GM23338 (cell line): ENCODE results near the gene STPG2. TPM values are rescaled to one million over a fixed set of nuclear protein-coding genes. Genes with fewer than 3 reads are reported as not detected.

Experiments used
- ATAC-seq: fragments of 200-7000 bp; cut with Tn5 transposase; 3 replicates; pipeline ENCODE4 v1.9.1; 2020
- DNase-seq: peaks from one replicate; pipeline ENCODE4 v3.0.0-alpha.2; 2015; ENCODE audit warnings: low spot score
- H2AFZ ChIP-seq: fragments of 200-600 bp; sonication (generic); 2 replicates; pipeline ENCODE4 v1.8.0; 2016; ENCODE audit warnings: antibody characterized with exemption, mild to moderate bottlenecking, moderate library complexity
- H3F3A ChIP-seq: fragments of 200-600 bp; sonication (generic); replicated peaks from 2 replicates; pipeline ENCODE4 v1.8.0; 2017; ENCODE audit warnings: antibody characterized with exemption, mixed run types, low read depth
- H3K27ac ChIP-seq: fragments of 200-600 bp; sonication (generic); 2 replicates; pipeline ENCODE4 v1.6.1; 2016; ENCODE audit warnings: low read depth
- H3K27me3 ChIP-seq: fragments of 200-600 bp; sonication (generic); 2 replicates; pipeline ENCODE4 v1.8.0; 2016; ENCODE audit warnings: mild to moderate bottlenecking, mixed run types, moderate library complexity; ENCODE audit not compliant: insufficient read depth
- H3K36me3 ChIP-seq: fragments of 200-600 bp; sonication (generic); 2 replicates; pipeline ENCODE4 v1.8.0; 2016; ENCODE audit warnings: mild to moderate bottlenecking; ENCODE audit not compliant: insufficient read depth
- H3K4me1 ChIP-seq: fragments of 200-600 bp; sonication (generic); 2 replicates; pipeline ENCODE4 v1.8.0; 2016; ENCODE audit warnings: mild to moderate bottlenecking, moderate library complexity; ENCODE audit not compliant: insufficient read depth
- H3K4me2 ChIP-seq: fragments of 200-600 bp; sonication (generic); 2 replicates; pipeline ENCODE4 v1.7.1; 2017; ENCODE audit warnings: mixed run types
- H3K4me3 ChIP-seq: fragments of 200-600 bp; sonication (generic); 2 replicates; pipeline ENCODE4 v1.6.1; 2016; ENCODE audit warnings: mixed run types
- H3K79me2 ChIP-seq: fragments of 200-600 bp; sonication (generic); replicated peaks from 2 replicates; pipeline ENCODE4 v1.8.0; 2017; ENCODE audit warnings: mild to moderate bottlenecking; ENCODE audit not compliant: insufficient read depth
- H3K9me2 ChIP-seq: fragments of 200-600 bp; sonication (generic); 2 replicates; pipeline ENCODE4 v1.8.0; 2017; ENCODE audit not compliant: insufficient read depth
- H4K20me1 ChIP-seq: fragments of 200-600 bp; sonication (generic); replicated peaks from 2 replicates; pipeline ENCODE4 v1.8.0; 2017; ENCODE audit warnings: mild to moderate bottlenecking; ENCODE audit not compliant: insufficient read depth
- H3K27ac Mint-ChIP-seq: 2 replicates; pipeline ENCODE4 v1.8.0; 2020; ENCODE audit warnings: inconsistent platforms, mild to moderate bottlenecking, moderate library complexity, mixed read lengths
- H3K27me3 Mint-ChIP-seq: 3 replicates; pipeline ENCODE4 v1.8.0; 2022; ENCODE audit warnings: low read depth, mild to moderate bottlenecking, moderate library complexity, mixed read lengths, inconsistent platforms; ENCODE audit not compliant: insufficient read depth, poor library complexity
- H3K36me3 Mint-ChIP-seq: 3 replicates; pipeline ENCODE4 v1.8.0; 2021; ENCODE audit warnings: low read depth, mild to moderate bottlenecking, inconsistent platforms, moderate library complexity, mixed read lengths
- H3K4me1 Mint-ChIP-seq: 3 replicates; pipeline ENCODE4 v1.8.0; 2020; ENCODE audit warnings: mild to moderate bottlenecking, inconsistent platforms, mixed read lengths
- H3K4me3 Mint-ChIP-seq: 3 replicates; pipeline ENCODE4 v1.8.0; 2021; ENCODE audit warnings: moderate library complexity, mild to moderate bottlenecking, inconsistent platforms, mixed read lengths
- H3K9me3 Mint-ChIP-seq: 3 replicates; pipeline ENCODE4 v1.8.0; 2020; ENCODE audit warnings: moderate library complexity, mild to moderate bottlenecking, inconsistent platforms, mixed read lengths
- CREB1 ChIP-seq: fragments of 250-450 bp; sonication (Bioruptor Pico); IDR thresholded peaks from 2 replicates; pipeline ENCODE4 v1.5.0; 2020; ENCODE audit warnings: low read depth, mild to moderate bottlenecking, moderate library complexity
- EZH2phosphoT487 ChIP-seq: fragments of 200-600 bp; sonication (generic); IDR thresholded peaks from one replicate; pipeline ENCODE4 v1.8.1; 2018; ENCODE audit warnings: antibody characterized with exemption; ENCODE audit not compliant: unreplicated experiment
- JUNB ChIP-seq: IDR thresholded peaks from one replicate; pipeline ENCODE4 v1.6.1; 2016; ENCODE audit warnings: antibody characterized with exemption; ENCODE audit not compliant: unreplicated experiment
- REST ChIP-seq: IDR thresholded peaks from one replicate; pipeline ENCODE4 v1.6.1; 2018; ENCODE audit warnings: antibody characterized with exemption; ENCODE audit not compliant: unreplicated experiment
- STAT1 ChIP-seq: IDR thresholded peaks from one replicate; pipeline ENCODE4 v1.6.1; 2016; ENCODE audit warnings: antibody characterized with exemption; ENCODE audit not compliant: unreplicated experiment
- ZNF114 ChIP-seq: fragments of 250-450 bp; sonication (Bioruptor Pico); IDR thresholded peaks from 2 replicates; pipeline ENCODE4 v1.5.0; 2020; ENCODE audit warnings: mild to moderate bottlenecking, moderate library complexity
- polyA plus RNA-seq: library from polyadenylated mRNA; unstranded; fragments of >200 nt; fragmentation: Nextera tagmentation; extraction: Ambion mirVana; gene quantifications from 2 replicates; pipeline ENCODE4 v1.2.1, GENCODE V29; 2016
- total RNA-seq: library from RNA; depleted of rRNA; stranded (reverse); fragments of >200 nt; shearing (Covaris generic); gene quantifications from 2 replicates; pipeline ENCODE4 v1.2.3, GENCODE V29; 2014
- TF ChIP-seq, protein P1 (sequence below): fragments of 250-450 bp; sonication (Bioruptor Pico); IDR thresholded peaks from 2 replicates; pipeline ENCODE4 v1.5.0; 2020; ENCODE audit warnings: mild to moderate bottlenecking, moderate library complexity

The STPG2 gene
- total and polyA plus RNA-seq, 2 experiments from 2014 or later = 0.17 to 0.32 TPM

DNA sequence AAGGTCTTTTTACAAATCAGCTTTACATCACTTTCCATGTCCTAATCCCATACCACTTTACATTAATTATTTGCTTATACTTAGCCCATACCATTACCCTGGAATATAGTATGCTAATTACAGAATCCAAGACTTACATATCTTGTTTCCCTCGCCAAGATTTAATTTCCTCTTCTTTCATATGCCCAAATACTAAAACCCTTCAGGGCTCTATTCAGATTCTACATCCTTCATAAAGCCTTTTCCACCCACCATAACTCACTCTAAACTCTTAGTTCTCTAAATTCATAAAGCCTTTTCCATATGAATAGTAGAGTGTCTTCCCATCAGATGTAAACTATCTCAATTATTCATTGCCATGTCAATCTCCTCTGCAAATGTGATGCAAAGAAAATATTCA lies 390.7 kb downstream of the STPG2 start (continued):
- TF ChIP-seq REST (no peak), EZH2phosphoT487 (no peak), CREB1 (CRISPR knock-in tag) (no peak), STAT1 (no peak)
- TF ChIP-seq, protein P1, sequence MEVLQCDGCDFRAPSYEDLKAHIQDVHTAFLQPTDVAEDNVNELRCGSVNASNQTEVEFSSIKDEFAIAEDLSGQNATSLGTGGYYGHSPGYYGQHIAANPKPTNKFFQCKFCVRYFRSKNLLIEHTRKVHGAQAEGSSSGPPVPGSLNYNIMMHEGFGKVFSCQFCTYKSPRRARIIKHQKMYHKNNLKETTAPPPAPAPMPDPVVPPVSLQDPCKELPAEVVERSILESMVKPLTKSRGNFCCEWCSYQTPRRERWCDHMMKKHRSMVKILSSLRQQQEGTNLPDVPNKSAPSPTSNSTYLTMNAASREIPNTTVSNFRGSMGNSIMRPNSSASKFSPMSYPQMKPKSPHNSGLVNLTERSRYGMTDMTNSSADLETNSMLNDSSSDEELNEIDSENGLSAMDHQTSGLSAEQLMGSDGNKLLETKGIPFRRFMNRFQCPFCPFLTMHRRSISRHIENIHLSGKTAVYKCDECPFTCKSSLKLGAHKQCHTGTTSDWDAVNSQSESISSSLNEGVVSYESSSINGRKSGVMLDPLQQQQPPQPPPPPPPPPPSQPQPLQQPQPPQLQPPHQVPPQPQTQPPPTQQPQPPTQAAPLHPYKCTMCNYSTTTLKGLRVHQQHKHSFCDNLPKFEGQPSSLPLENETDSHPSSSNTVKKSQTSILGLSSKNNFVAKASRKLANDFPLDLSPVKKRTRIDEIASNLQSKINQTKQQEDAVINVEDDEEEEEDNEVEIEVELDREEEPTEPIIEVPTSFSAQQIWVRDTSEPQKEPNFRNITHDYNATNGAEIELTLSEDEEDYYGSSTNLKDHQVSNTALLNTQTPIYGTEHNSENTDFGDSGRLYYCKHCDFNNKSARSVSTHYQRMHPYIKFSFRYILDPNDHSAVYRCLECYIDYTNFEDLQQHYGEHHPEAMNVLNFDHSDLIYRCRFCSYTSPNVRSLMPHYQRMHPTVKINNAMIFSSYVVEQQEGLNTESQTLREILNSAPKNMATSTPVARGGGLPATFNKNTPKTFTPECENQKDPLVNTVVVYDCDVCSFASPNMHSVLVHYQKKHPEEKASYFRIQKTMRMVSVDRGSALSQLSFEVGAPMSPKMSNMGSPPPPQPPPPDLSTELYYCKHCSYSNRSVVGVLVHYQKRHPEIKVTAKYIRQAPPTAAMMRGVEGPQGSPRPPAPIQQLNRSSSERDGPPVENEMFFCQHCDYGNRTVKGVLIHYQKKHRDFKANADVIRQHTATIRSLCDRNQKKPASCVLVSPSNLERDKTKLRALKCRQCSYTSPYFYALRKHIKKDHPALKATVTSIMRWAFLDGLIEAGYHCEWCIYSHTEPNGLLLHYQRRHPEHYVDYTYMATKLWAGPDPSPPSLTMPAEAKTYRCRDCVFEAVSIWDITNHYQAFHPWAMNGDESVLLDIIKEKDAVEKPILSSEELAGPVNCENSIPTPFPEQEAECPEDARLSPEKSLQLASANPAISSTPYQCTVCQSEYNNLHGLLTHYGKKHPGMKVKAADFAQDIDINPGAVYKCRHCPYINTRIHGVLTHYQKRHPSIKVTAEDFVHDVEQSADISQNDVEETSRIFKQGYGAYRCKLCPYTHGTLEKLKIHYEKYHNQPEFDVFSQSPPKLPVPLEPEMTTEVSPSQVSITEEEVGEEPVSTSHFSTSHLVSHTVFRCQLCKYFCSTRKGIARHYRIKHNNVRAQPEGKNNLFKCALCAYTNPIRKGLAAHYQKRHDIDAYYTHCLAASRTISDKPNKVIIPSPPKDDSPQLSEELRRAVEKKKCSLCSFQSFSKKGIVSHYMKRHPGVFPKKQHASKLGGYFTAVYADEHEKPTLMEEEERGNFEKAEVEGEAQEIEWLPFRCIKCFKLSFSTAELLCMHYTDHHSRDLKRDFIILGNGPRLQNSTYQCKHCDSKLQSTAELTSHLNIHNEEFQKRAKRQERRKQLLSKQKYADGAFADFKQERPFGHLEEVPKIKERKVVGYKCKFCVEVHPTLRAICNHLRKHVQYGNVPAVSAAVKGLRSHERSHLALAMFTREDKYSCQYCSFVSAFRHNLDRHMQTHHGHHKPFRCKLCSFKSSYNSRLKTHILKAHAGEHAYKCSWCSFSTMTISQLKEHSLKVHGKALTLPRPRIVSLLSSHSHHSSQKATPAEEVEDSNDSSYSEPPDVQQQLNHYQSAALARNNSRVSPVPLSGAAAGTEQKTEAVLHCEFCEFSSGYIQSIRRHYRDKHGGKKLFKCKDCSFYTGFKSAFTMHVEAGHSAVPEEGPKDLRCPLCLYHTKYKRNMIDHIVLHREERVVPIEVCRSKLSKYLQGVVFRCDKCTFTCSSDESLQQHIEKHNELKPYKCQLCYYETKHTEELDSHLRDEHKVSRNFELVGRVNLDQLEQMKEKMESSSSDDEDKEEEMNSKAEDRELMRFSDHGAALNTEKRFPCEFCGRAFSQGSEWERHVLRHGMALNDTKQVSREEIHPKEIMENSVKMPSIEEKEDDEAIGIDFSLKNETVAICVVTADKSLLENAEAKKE = no peak

DNA sequence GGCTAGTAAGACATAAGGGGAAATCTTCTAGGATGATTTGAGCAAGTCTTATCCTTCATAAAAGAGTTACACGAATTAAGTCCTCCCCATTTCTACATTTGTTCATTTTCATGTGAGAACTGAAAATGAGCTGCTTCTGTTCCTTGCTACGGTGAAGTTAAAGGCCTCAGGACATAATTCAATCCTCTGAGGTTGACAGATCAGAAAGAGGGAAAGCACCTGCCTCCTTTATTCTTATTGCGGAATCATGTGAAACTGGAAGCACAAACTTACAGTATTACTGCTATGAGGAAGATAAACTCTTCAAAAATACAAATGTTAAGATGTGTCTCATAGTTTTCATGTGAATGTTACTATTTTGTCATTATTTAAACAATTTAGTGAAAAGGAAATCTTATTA lies 395.3 kb downstream of the STPG2 start:
- H3K9me2 ChIP-seq = no peaks in the 10 kb centered on the region
- H3K4me1 Mint-ChIP-seq = no peaks in the 10 kb centered on the region
- H3K4me3 ChIP-seq = no peak overlapping the region
- no peak overlapping the region for H2AFZ ChIP-seq
- H3K79me2 ChIP-seq = no peaks in the 10 kb centered on the region
- ATAC-seq (no peak), DNase-seq (no peak)
- no peak overlapping the region for H3K27ac ChIP-seq
- H3K27ac Mint-ChIP-seq = no peak overlapping the region
- H3K4me3 Mint-ChIP-seq = no peak overlapping the region
- no peaks in the 10 kb centered on the region for H3K36me3 ChIP-seq
- H3F3A ChIP-seq = no peaks in the 10 kb centered on the region
- no peaks in the 10 kb centered on the region for H3K27me3 ChIP-seq
- no peaks in the 10 kb centered on the region for H3K36me3 Mint-ChIP-seq
- no peak overlapping the region for H3K4me2 ChIP-seq
- H4K20me1 ChIP-seq = no peaks in the 10 kb centered on the region
- H3K4me1 ChIP-seq = no peaks in the 10 kb centered on the region
- H3K27me3 Mint-ChIP-seq = no peaks in the 10 kb centered on the region
- no peaks in the 10 kb centered on the region for H3K9me3 Mint-ChIP-seq
- no peak for TF ChIP-seq ZNF114 (CRISPR knock-in tag)
- no peak for TF ChIP-seq JUNB
- TF ChIP-seq, protein P1 = no peak
